ENCODE data around the gene IMMP2L. TPM values are rescaled to one million over a fixed set of nuclear protein-coding genes. Genes with fewer than 3 reads are reported as not detected.

IMMP2L gene
- total and polyA plus RNA-seq, 2 of the 8 experiments (the other 6 are each of a cell fraction or from before 2014, with no cell fraction given), result 2.3 to 10.1 TPM

- no peak overlapping the region for H4K8ac ChIP-seq (ENCODE audit: extremely low read depth, insufficient read depth, low read length)
- no peak overlapping the region for H3K4me3 ChIP-seq (ENCODE audit: extremely low read depth in 1 of 4, insufficient read depth in 2 of 4, low read depth in 3 of 4, low read length in 4 of 4)
- no peaks in the 10 kb centered on the region for H3K9me3 ChIP-seq (ENCODE audit: insufficient read depth in 2 of 2, low read depth in 1 of 2, low read length in 1 of 2)
- no peaks in the 10 kb centered on the region for H3K79me2 ChIP-seq (ENCODE audit: control insufficient read depth in 1 of 2, insufficient read depth in 2 of 2, low read length in 2 of 2)
- 0 out of 2 replicates have a peak, but pooled peaks cover 2% of the 10 kb centered on the region for H3K23me2 ChIP-seq (ENCODE audit: low read depth, low read length)
- H3K18ac ChIP-seq (ENCODE audit: extremely low read depth, low read length), result no peak overlapping the region
- H3K56ac ChIP-seq (replicated peaks; ENCODE audit: insufficient read length, low read depth, low read length), result no peak overlapping the region
- no peak overlapping the region for H3K27ac ChIP-seq (ENCODE audit: low read depth, low read length)
- FAIRE-seq (no peak), DNase-seq (ENCODE audit: low read depth in 1 of 2, low spot score in 2 of 2) (no peak)
- H4K91ac ChIP-seq (replicated peaks; ENCODE audit: insufficient read length, low read length), result no peak overlapping the region
- no peak overlapping the region for H3K14ac ChIP-seq (ENCODE audit: insufficient read length)
- no peak overlapping the region for H2BK120ac ChIP-seq (replicated peaks; ENCODE audit: low read depth, low read length)
- no peak overlapping the region for H3K9ac ChIP-seq (replicated peaks in 1 of 4; ENCODE audit: extremely low read depth in 1 of 4, low read depth in 3 of 4, low read length in 3 of 4)
- H3K79me1 ChIP-seq (ENCODE audit: low read depth, low read length), result no peaks in the 10 kb centered on the region
- ChIA-PET CTCF (ENCODE audit: partially characterized antibody) (no interaction called here), POLR2A (ENCODE audit: partially characterized antibody) (no interaction called here)
- H4K5ac ChIP-seq (ENCODE audit: insufficient read length, low read depth, low read length), result no peak overlapping the region
- 89% methylated on average over 1 of the region's 1 CpG; no CpG with 5 or more reads in 1 of the 2 experiments for WGBS, 2 experiments (ENCODE audit: extremely low coverage in 1 of 2, insufficient coverage in 1 of 2, insufficient read length in 1 of 2, insufficient replicate concordance in 2 of 2, low coverage in 1 of 2, low lambda C conversion rate in 2 of 2, missing lambda C conversion rate in 1 of 2)
- no peak overlapping the region for H2BK5ac ChIP-seq (ENCODE audit: low read depth, low read length)
- no peaks in the 10 kb centered on the region for H3K36me3 ChIP-seq (ENCODE audit: control insufficient read depth in 2 of 4, insufficient read depth in 4 of 4, low read length in 3 of 4)
- no peak overlapping the region for H2BK20ac ChIP-seq (ENCODE audit: low read length)
- no peak for TF ChIP-seq BACH1 (IDR thresholded peaks at IDR 0.05; ENCODE audit: low read length)
- no peak for TF ChIP-seq SIN3A (conservative IDR thresholded peaks at IDR 0.05 in 1 of 2, IDR thresholded peaks at IDR 0.05 in 1 of 2; ENCODE audit: low read depth in 1 of 2, low read length in 2 of 2)
- TF ChIP-seq CTBP2 (IDR thresholded peaks at IDR 0.05; ENCODE audit: borderline replicate concordance, insufficient read depth, insufficient read length, low read length), result no peak
- no peak for TF ChIP-seq BCL11A (IDR thresholded peaks at IDR 0.05; ENCODE audit: low read depth in 2 of 2, low read length in 2 of 2)
- no peaks in the 10 kb centered on the region for H3K4me1 ChIP-seq (replicated peaks in 1 of 4; ENCODE audit: control insufficient read depth in 3 of 4, insufficient read depth in 4 of 4, low read length in 3 of 4)
- no peak overlapping the region for H2BK15ac ChIP-seq (ENCODE audit: low read length)
- no peak overlapping the region for H3K4ac ChIP-seq (replicated peaks; ENCODE audit: insufficient read length, low read depth, low read length)
- no peak overlapping the region for H3K23ac ChIP-seq (ENCODE audit: insufficient read length)
- H2AK5ac ChIP-seq (ENCODE audit: low read depth, low read length), result no peak overlapping the region
- no peak overlapping the region for H3K4me2 ChIP-seq (ENCODE audit: insufficient read depth in 1 of 2, low read depth in 2 of 2, low read length in 2 of 2)
- no peak overlapping the region for H2AFZ ChIP-seq (ENCODE audit: low read length)
- H2BK12ac ChIP-seq (ENCODE audit: low read depth, low read length), result no peak overlapping the region
- no peaks in the 10 kb centered on the region for H3K27me3 ChIP-seq (replicated peaks in 1 of 4; ENCODE audit: control insufficient read depth in 3 of 4, extremely low read depth in 1 of 4, insufficient read depth in 3 of 4, low read length in 3 of 4)
- H4K20me1 ChIP-seq (replicated peaks in 1 of 2; ENCODE audit: control insufficient read depth in 1 of 2, insufficient read depth in 2 of 2, low read length in 2 of 2), result no peaks in the 10 kb centered on the region
These were observed 210.0 kb downstream of the IMMP2L start for GRCh38 chr7:111352319-111352718.

Measured in H1 (cell line).